AG09319 (cell line): ENCODE measurements around the gene MECR.
A peak's percentile ranks its signal among the peaks of the same experiment; 100 is the strongest.
"Not testable (repeated sequence)": the region's sequence is repeated elsewhere in the genome, so short reads cannot be mapped to it uniquely, and the experiment has no call there.

Experiments used
- DNase-seq: peaks from one replicate; pipeline ENCODE4 v3.0.0-alpha.2; 2010; ENCODE audit warnings: low read depth; ENCODE audit errors: extremely low read depth
- CTCF ChIP-seq: IDR thresholded peaks from 2 replicates; pipeline ENCODE4 v1.5.1; 2011; ENCODE audit warnings: low read depth, mild to moderate bottlenecking, inconsistent platforms, low read length, moderate library complexity

Gene MECR

GRCh38 chr1:29235955-29236711, 5.4 kb upstream of the MECR start, which contains the start of gene PTPRU:
PTPRU (plus strand) TSS chr1:29236522; CDS start chr1:29236645, 123 bp downstream.
- peak; percentile 27 for TF ChIP-seq CTCF
- DNase-seq: no peak

DNA sequence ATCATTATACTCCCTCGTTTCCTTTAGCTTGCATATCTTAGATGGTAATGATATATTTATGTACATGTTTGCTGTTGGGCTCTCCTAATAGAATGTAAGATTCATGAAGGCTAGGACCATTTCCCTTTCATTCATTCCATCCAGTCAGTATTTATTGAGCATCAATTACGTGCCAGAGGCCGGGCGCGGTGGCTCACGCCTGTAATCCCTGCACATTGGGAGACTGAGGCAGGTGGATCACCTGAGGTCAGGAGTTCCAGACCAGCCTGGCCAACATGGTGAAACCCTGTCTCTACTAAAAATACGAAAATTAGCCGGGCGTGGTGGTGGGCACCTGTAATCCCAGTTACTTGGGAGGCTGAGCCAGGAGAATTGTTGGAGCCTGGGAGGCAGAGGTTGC, 4.1 kb upstream of the MECR start:
- DNase-seq: not testable (repeated sequence)

DNA sequence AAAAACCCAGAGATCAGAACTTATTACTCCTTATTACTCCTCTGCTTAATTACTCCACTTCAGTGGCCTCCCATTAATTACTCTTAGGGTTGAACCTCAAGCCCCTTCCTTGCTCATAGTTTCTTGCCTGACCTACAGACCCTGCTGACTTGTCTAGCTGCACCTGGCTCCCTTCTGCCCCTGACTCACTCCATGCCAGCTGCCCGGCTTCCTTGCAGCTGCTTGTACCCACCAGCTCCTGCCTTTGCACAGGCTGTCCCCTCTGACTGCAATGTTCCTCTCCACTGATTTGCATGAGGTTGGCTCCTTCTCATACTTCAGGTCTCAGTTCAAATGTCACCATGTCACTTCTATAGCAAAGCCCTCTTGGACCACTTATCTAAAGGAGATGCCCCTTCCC, 3.7 kb upstream of the MECR start:
- no peak for DNase-seq

GRCh38 chr1:29233693-29234092, 3.0 kb upstream of the MECR start:
- no peak for DNase-seq
- no peak for TF ChIP-seq CTCF

More for the DNA sequence above, 3.7 kb upstream of the MECR start:
- no peak for TF ChIP-seq CTCF

DNA sequence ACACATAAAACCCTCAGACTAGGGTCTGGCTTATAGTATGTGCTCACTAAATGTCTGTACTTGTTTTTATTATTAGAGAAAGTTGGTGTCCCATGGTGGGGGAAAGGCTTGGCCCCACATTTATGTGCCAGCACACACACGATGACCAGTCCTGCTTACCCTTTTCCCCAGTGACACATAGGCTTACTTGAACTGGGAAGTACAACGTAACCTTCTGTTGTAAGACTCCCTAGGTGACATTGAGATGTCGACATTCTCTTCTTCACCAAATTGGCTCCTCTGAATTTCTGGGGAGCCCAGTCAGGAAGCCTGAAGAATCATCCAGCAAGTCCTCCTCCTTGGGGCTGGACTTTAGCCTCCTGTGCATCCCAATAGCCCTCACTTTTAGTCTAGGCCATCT, 1.7 kb upstream of the MECR start:
- DNase-seq: no peak
- no peak for TF ChIP-seq CTCF

DNA sequence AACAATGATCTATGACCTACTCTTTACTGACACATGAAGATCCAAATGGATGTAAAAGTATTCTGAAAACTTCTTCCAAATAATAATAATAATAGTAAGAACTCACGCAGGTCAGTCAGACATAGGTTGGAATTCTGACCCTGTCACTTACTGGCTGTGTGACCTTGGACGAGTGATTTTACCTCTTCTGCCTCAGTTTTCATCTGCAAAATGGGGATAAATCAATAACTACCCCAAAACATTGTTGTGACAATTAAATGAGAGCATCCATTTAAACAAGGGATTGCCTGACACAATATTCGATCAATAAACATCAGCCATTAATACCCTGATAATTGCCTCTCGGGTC, 556 bp downstream of the MECR start:
- no peak for DNase-seq
- no peak for TF ChIP-seq CTCF

- no peak for TF ChIP-seq CTCF
- no peak for DNase-seq
These were observed 3.2 kb downstream of the MECR start for GRCh38 chr1:29227511-29227910.

DNA sequence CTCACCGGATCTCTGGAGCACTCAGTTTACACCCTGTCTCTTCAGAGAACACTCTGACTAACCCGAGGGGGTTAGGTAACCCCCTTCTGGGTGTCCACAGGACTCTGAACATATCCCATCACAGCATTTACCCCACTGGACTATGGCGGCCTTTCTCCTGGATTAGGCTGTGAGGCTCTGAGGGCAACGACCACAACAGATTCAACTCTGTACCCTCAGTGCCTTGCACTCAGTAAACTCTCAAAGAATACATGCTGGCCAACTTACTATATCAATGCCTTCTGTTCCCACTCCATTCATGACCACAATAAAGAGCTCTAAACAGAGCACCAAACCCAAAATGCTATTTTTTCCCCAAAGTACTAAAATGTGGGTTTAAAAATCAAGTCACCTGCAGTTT, 5.4 kb downstream of the MECR start:
- TF ChIP-seq CTCF: no peak
- DNase-seq: no peak
